ENCODE data around the gene TCF25.

The TCF25 gene

GRCh38 chr16:89944773-89945172 is 71.4 kb downstream of the TCF25 start:
- no peak for DNase-seq (ENCODE audit: low read depth in 3 of 3)

- no peak for DNase-seq (ENCODE audit: low read depth in 3 of 3)
Measured at GRCh38 chr16:89945654-89946053, 72.3 kb downstream of the TCF25 start.

- DNase-seq (ENCODE audit: low read depth in 3 of 3): no peak
Measured at GRCh38 chr16:89946515-89946914, 73.1 kb downstream of the TCF25 start.

- no peak for DNase-seq (ENCODE audit: low read depth in 3 of 3)
Measured at GRCh38 chr16:89949121-89949742, 75.8 kb downstream of the TCF25 start.

GRCh38 chr16:89949756-89950155 is 76.4 kb downstream of the TCF25 start:
- DNase-seq (ENCODE audit: low read depth in 3 of 3): no peak

- no peak for DNase-seq (ENCODE audit: low read depth in 3 of 3)
Measured at GRCh38 chr16:89951509-89951908, 78.1 kb downstream of the TCF25 start.

- DNase-seq (ENCODE audit: low read depth in 3 of 3): no peak
Measured at GRCh38 chr16:89952049-89952448, 78.7 kb downstream of the TCF25 start.

- DNase-seq (ENCODE audit: low read depth in 3 of 3): no peak
Measured at GRCh38 chr16:89952551-89952950, 79.2 kb downstream of the TCF25 start.

GRCh38 chr16:89953671-89954406 is 80.4 kb downstream of the TCF25 start:
- no peak for DNase-seq (ENCODE audit: low read depth in 3 of 3)

GRCh38 chr16:89954462-89954861 is 81.1 kb downstream of the TCF25 start:
- no peak for DNase-seq (ENCODE audit: low read depth in 3 of 3)

GRCh38 chr16:89955001-89955685 is 81.8 kb downstream of the TCF25 start:
- DNase-seq (ENCODE audit: low read depth in 3 of 3): no peak

GRCh38 chr16:89956505-89957215 is 83.3 kb downstream of the TCF25 start:
- DNase-seq (ENCODE audit: low read depth in 3 of 3): no peak

GRCh38 chr16:89957216-89957785 is 83.9 kb downstream of the TCF25 start:
- DNase-seq (ENCODE audit: low read depth in 3 of 3): no peak

GRCh38 chr16:89958068-89958467 is 84.7 kb downstream of the TCF25 start:
- no peak for DNase-seq (ENCODE audit: low read depth in 3 of 3)

- DNase-seq (ENCODE audit: low read depth in 3 of 3): no peak
Measured at GRCh38 chr16:89958596-89958995, 85.2 kb downstream of the TCF25 start.

GRCh38 chr16:89960966-89961365 is 87.6 kb downstream of the TCF25 start:
- no peak for DNase-seq (ENCODE audit: low read depth in 3 of 3)
